ENCODE results near the gene PPDPF.
"Not testable (repeated sequence)": the region's sequence is repeated elsewhere in the genome, so short reads cannot be mapped to it uniquely, and the experiment has no call there.

Gene PPDPF

GRCh38 chr20:63568986-63569949, 48.7 kb downstream of the PPDPF start:
- H3K4me3 ChIP-seq (ENCODE audit: low read length) = peak overlapping the region; percentile 32; the same call in 1 of the 2 replicates
- H3K9ac ChIP-seq (ENCODE audit: low read length) = no peak overlapping the region
- no peaks in the 10 kb centered on the region for H3K9me2 ChIP-seq (replicated peaks; ENCODE audit: insufficient read depth, low read length)
- TF ChIP-seq, protein P1, sequence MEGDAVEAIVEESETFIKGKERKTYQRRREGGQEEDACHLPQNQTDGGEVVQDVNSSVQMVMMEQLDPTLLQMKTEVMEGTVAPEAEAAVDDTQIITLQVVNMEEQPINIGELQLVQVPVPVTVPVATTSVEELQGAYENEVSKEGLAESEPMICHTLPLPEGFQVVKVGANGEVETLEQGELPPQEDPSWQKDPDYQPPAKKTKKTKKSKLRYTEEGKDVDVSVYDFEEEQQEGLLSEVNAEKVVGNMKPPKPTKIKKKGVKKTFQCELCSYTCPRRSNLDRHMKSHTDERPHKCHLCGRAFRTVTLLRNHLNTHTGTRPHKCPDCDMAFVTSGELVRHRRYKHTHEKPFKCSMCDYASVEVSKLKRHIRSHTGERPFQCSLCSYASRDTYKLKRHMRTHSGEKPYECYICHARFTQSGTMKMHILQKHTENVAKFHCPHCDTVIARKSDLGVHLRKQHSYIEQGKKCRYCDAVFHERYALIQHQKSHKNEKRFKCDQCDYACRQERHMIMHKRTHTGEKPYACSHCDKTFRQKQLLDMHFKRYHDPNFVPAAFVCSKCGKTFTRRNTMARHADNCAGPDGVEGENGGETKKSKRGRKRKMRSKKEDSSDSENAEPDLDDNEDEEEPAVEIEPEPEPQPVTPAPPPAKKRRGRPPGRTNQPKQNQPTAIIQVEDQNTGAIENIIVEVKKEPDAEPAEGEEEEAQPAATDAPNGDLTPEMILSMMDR (IDR thresholded peaks at IDR 0.05; ENCODE audit: low read length) = no peak
- no peak for TF ChIP-seq EZH2phosphoT487 (IDR thresholded peaks at IDR 0.05; ENCODE audit: low read length)
- no peak for TF ChIP-seq EZH2 (optimal IDR thresholded peaks at IDR 0.05; ENCODE audit: low read depth, low read length)
- no peaks in the 10 kb centered on the region for H3K27me3 ChIP-seq (replicated peaks; ENCODE audit: insufficient read depth, low read length)
- DNase-seq = no peak
- peaks cover 27% of the 10 kb centered on the region for H3K4me1 ChIP-seq (ENCODE audit: low read length)
- peaks cover 9% of the 10 kb centered on the region for H3F3A ChIP-seq (ENCODE audit: insufficient read depth, low read length)
- no peaks in the 10 kb centered on the region for H4K20me1 ChIP-seq (ENCODE audit: insufficient read depth, low read length)
- peak overlapping the region; percentile 91 for H3K4me2 ChIP-seq (ENCODE audit: low read depth, low read length)
- no peak overlapping the region for H3K27ac ChIP-seq (ENCODE audit: low read length)
- H3K36me3 ChIP-seq (replicated peaks; ENCODE audit: insufficient read depth, low read length) = no peaks in the 10 kb centered on the region
- no peaks in the 10 kb centered on the region for H3K9me3 ChIP-seq (replicated peaks; ENCODE audit: insufficient read depth, low read length)
- no peak overlapping the region for H2AFZ ChIP-seq (ENCODE audit: low read length)
- H3K79me2 ChIP-seq (ENCODE audit: low read length) = peaks cover 4% of the 10 kb centered on the region; the same call in 1 of the 2 replicates

DNA sequence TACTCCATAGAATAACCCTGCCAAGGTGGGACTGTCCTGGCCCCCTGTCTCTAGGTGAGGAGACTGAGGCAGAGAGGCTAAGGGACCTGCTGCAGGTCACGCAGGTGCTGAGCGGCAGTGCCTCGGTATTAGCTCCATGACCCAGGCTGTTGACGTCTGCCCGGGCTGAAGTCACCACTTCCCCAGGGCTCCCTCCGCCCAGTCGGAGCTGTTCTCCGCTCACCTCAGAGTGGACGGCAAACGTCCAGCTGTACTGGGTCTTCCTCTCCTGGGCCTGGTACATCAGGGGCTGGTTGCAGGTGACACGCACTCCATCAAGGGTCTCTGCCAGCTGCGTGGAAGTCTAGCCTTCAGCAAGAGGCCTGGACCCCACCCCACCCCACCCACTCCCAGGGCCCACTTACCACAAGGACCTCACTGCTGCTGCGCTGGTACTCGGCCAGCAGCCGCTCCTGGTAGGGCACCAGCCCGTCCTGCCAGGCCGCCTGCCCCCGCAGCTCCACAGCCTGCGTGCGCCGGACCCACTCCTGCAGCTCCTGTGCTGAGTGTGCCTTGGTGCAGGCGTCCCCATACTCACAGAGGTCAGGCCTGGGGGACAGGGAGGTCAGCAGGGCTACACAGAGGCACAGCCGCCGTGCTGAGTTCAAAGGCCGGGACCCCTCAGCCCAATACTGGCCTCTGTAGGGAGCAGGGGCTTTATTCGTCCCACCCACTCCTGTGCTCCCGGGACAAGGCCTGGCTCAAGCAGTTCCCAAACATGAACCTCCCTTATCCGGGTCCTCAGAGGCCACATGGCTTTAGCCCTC, 49.9 kb downstream of the PPDPF start:
- DNase-seq = no peak
- H2AFZ ChIP-seq (ENCODE audit: low read length) = no peak overlapping the region
- peaks cover 6% of the 10 kb centered on the region for H3K27me3 ChIP-seq (replicated peaks; ENCODE audit: insufficient read depth, low read length)
- H3K4me3 ChIP-seq (ENCODE audit: low read length) = no peak overlapping the region
- peaks cover 4% of the 10 kb centered on the region; the same call in 1 of the 2 replicates for H3K79me2 ChIP-seq (ENCODE audit: low read length)
- H3K36me3 ChIP-seq (replicated peaks; ENCODE audit: insufficient read depth, low read length) = no peaks in the 10 kb centered on the region
- H3F3A ChIP-seq (ENCODE audit: insufficient read depth, low read length) = peaks cover 9% of the 10 kb centered on the region
- no peaks in the 10 kb centered on the region for H3K9me2 ChIP-seq (replicated peaks; ENCODE audit: insufficient read depth, low read length)
- H3K4me2 ChIP-seq (ENCODE audit: low read depth, low read length) = no peak overlapping the region
- TF ChIP-seq EZH2 (optimal IDR thresholded peaks at IDR 0.05; ENCODE audit: low read depth, low read length) = no peak
- no peak for TF ChIP-seq EZH2phosphoT487 (IDR thresholded peaks at IDR 0.05; ENCODE audit: low read length)
- TF ChIP-seq, protein P1 (IDR thresholded peaks at IDR 0.05; ENCODE audit: low read length) = no peak
- H3K9me3 ChIP-seq (replicated peaks; ENCODE audit: insufficient read depth, low read length) = no peaks in the 10 kb centered on the region
- peaks cover 31% of the 10 kb centered on the region for H3K4me1 ChIP-seq (ENCODE audit: low read length)
- no peaks in the 10 kb centered on the region for H4K20me1 ChIP-seq (ENCODE audit: insufficient read depth, low read length)
- H3K27ac ChIP-seq (ENCODE audit: low read length) = no peak overlapping the region
- H3K9ac ChIP-seq (ENCODE audit: low read length) = no peak overlapping the region

GRCh38 chr20:63571087-63571478, 50.5 kb downstream of the PPDPF start:
- H3F3A ChIP-seq (ENCODE audit: insufficient read depth, low read length); DNase-seq; H3K36me3 ChIP-seq (replicated peaks; ENCODE audit: insufficient read depth, low read length); H3K4me3 ChIP-seq (ENCODE audit: low read length); H3K27me3 ChIP-seq (replicated peaks; ENCODE audit: insufficient read depth, low read length); H3K9me2 ChIP-seq (replicated peaks; ENCODE audit: insufficient read depth, low read length); H3K27ac ChIP-seq (ENCODE audit: low read length); H3K4me2 ChIP-seq (ENCODE audit: low read depth, low read length); H2AFZ ChIP-seq (ENCODE audit: low read length); H3K9ac ChIP-seq (ENCODE audit: low read length); H3K9me3 ChIP-seq (replicated peaks; ENCODE audit: insufficient read depth, low read length); H4K20me1 ChIP-seq (ENCODE audit: insufficient read depth, low read length); H3K79me2 ChIP-seq (ENCODE audit: low read length): not testable (repeated sequence)
- H3K4me1 ChIP-seq (ENCODE audit: low read length) = peaks cover 31% of the 10 kb centered on the region

Measured in MM.1S (cell line).